Keratinocyte (primary cell): Measurements from ENCODE around the gene HOMER2. TPM values are rescaled to one million over a fixed set of nuclear protein-coding genes. Genes with fewer than 3 reads are reported as not detected.

ENCODE experiments used
- DNase-seq: peaks from one replicate; pipeline ENCODE4 v3.0.0-alpha.2; 2011; ENCODE audit warnings: low read depth, missing footprints, low spot score
- FAIRE-seq: peaks from 2 replicates; lab custom pipeline; 2011; peaks lifted over from hg19 to GRCh38; lab: Jason Lieb, UNC
- H2AFZ ChIP-seq: 2 replicates; pipeline ENCODE4 v1.6.0; 2012; ENCODE audit warnings: low read length, control low read depth, inconsistent platforms; ENCODE audit not compliant: control insufficient read depth
- H3K27ac ChIP-seq: 2 replicates; pipeline ENCODE4 v1.5.1; 2011; ENCODE audit warnings: low read length; ENCODE audit not compliant: control insufficient read depth, insufficient read depth
- H3K27me3 ChIP-seq: 3 replicates; pipeline ENCODE4 v1.6.0; 2011; ENCODE audit warnings: low read length; ENCODE audit not compliant: control insufficient read depth, insufficient read depth; ENCODE audit errors: extremely low read depth
- H3K36me3 ChIP-seq, 2 experiments: 2 replicates in 1 of 2; 3 replicates in 1 of 2; pipeline ENCODE4 v1.5.1; 2011; ENCODE audit warnings: low read length in 2 of 2, mild to moderate bottlenecking in 1 of 2; ENCODE audit not compliant: control insufficient read depth in 2 of 2, insufficient read depth in 2 of 2; ENCODE audit errors: extremely low read depth in 1 of 2
- H3K4me1 ChIP-seq: 3 replicates; pipeline ENCODE4 v1.5.1; 2011; ENCODE audit warnings: low read length; ENCODE audit not compliant: control insufficient read depth, insufficient read depth; ENCODE audit errors: extremely low read depth
- H3K4me2 ChIP-seq: 3 replicates; pipeline ENCODE4 v1.6.0; 2011; ENCODE audit warnings: low read depth, low read length; ENCODE audit not compliant: control insufficient read depth, insufficient read depth; ENCODE audit errors: extremely low read depth
- H3K4me3 ChIP-seq, 3 experiments: fragments of 200-600 bp in 1 of 3; sonication (generic) in 1 of 3; 2 replicates in 2 of 3; 3 replicates in 1 of 3; pipeline ENCODE4 v1.5.1; 2011 to 2016; ENCODE audit warnings: low read length in 3 of 3, mild to moderate bottlenecking in 3 of 3, control low read depth in 2 of 3, inconsistent platforms in 1 of 3, low read depth in 1 of 3, mixed read lengths in 1 of 3, mixed run types in 1 of 3, moderate library complexity in 1 of 3; ENCODE audit not compliant: control insufficient read depth in 2 of 3, insufficient read depth in 2 of 3; ENCODE audit errors: extremely low read depth in 1 of 3
- H3K79me2 ChIP-seq: 2 replicates; pipeline ENCODE4 v1.6.0; 2012; ENCODE audit warnings: low read length; ENCODE audit not compliant: control insufficient read depth, insufficient read depth
- H3K9ac ChIP-seq: 3 replicates; pipeline ENCODE4 v1.6.0; 2011; ENCODE audit warnings: low read length; ENCODE audit not compliant: control insufficient read depth, insufficient read depth; ENCODE audit errors: extremely low read depth
- H3K9me1 ChIP-seq: 3 replicates; pipeline ENCODE4 v1.6.0; 2011; ENCODE audit warnings: low read length; ENCODE audit not compliant: control insufficient read depth, insufficient read depth; ENCODE audit errors: extremely low read depth
- H3K9me3 ChIP-seq: 2 replicates; pipeline ENCODE4 v1.5.1; 2012; ENCODE audit warnings: low read depth, low read length; ENCODE audit not compliant: control insufficient read depth
- H4K20me1 ChIP-seq: 3 replicates; pipeline ENCODE4 v1.6.0; 2011; ENCODE audit warnings: low read length; ENCODE audit not compliant: control insufficient read depth, insufficient read depth; ENCODE audit errors: extremely low read depth
- EZH2 ChIP-seq: IDR thresholded peaks from one replicate; pipeline ENCODE4 v1.6.1; 2012; ENCODE audit warnings: inconsistent platforms, mild to moderate bottlenecking, low read length, moderate library complexity
- dilution Hi-C: fragments of 300-500 bp; cut with MboI; formaldehyde crosslinking; loops from one replicate; pipeline ENCODE4 v1.7.0; 2020; ENCODE audit warnings: low sequenced_read_pairs; ENCODE audit not compliant: extremely low pct_ligation_motif_present
- polyA plus RNA-seq, 5 experiments: library from polyadenylated mRNA; depleted of rRNA in 3 of 5; stranded (reverse) in 3 of 5; stranded (forward) in 1 of 5; unstranded in 1 of 5; fragments of >200 nt; gene quantifications; 1 replicate in 1 of 5; 2 replicates in 3 of 5; 3 replicates in 1 of 5; pipeline versions ENCODE4 v1.2.1 to v1.2.3, GENCODE V29; 2011 to 2012; ENCODE audit warnings: missing spikeins in 2 of 5, low read depth in 1 of 5, low replicate concordance in 1 of 5
- TF ChIP-seq, protein P1 (sequence below), 3 experiments: IDR thresholded peaks in 1 of 3; conservative IDR thresholded peaks in 1 of 3; optimal IDR thresholded peaks in 1 of 3; 2 replicates in 2 of 3; 3 replicates in 1 of 3; pipeline versions ENCODE3 to v1.5.1; 2011; ENCODE audit warnings: low read length in 3 of 3, mild to moderate bottlenecking in 3 of 3, moderate library complexity in 2 of 3, control low read depth in 1 of 3, inconsistent platforms in 1 of 3; ENCODE audit not compliant: insufficient read depth in 2 of 3; ENCODE audit errors: extremely low read depth in 1 of 3

Gene HOMER2
- polyA plus RNA-seq, 1 donor (not counting 4 experiments of a cell fraction or from before 2014, with no cell fraction given): 12.4 TPM

GRCh38 chr15:82914396-82914795, 38.1 kb downstream of the HOMER2 start:
- H3K79me2 ChIP-seq: no peaks in the 10 kb centered on the region
- H2AFZ ChIP-seq: no peak overlapping the region
- no peaks in the 10 kb centered on the region for H3K4me1 ChIP-seq
- H3K9ac ChIP-seq: no peak overlapping the region
- H3K4me3 ChIP-seq: no peak overlapping the region
- no peak overlapping the region for H3K27ac ChIP-seq
- H3K9me1 ChIP-seq: no peaks in the 10 kb centered on the region
- no peak for TF ChIP-seq EZH2
- TF ChIP-seq, protein P1, sequence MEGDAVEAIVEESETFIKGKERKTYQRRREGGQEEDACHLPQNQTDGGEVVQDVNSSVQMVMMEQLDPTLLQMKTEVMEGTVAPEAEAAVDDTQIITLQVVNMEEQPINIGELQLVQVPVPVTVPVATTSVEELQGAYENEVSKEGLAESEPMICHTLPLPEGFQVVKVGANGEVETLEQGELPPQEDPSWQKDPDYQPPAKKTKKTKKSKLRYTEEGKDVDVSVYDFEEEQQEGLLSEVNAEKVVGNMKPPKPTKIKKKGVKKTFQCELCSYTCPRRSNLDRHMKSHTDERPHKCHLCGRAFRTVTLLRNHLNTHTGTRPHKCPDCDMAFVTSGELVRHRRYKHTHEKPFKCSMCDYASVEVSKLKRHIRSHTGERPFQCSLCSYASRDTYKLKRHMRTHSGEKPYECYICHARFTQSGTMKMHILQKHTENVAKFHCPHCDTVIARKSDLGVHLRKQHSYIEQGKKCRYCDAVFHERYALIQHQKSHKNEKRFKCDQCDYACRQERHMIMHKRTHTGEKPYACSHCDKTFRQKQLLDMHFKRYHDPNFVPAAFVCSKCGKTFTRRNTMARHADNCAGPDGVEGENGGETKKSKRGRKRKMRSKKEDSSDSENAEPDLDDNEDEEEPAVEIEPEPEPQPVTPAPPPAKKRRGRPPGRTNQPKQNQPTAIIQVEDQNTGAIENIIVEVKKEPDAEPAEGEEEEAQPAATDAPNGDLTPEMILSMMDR (optimal IDR thresholded peaks at IDR 0.05 in 1 of 3, IDR thresholded peaks at IDR 0.05 in 1 of 3, conservative IDR thresholded peaks at IDR 0.05 in 1 of 3; ENCODE audit: extremely low read depth in 1 of 3, insufficient read depth in 2 of 3, low read length in 3 of 3): no peak
- H3K36me3 ChIP-seq: no peaks in the 10 kb centered on the region
- H3K4me2 ChIP-seq: no peak overlapping the region
- no peaks in the 10 kb centered on the region for H4K20me1 ChIP-seq
- no peak for DNase-seq
- dilution Hi-C loops: no loop called here
- no peaks in the 10 kb centered on the region for H3K9me3 ChIP-seq
- no peaks in the 10 kb centered on the region for H3K27me3 ChIP-seq
- no peak for FAIRE-seq

GRCh38 chr15:82911458-82911857, 41.1 kb downstream of the HOMER2 start:
- H3K4me1 ChIP-seq: no peaks in the 10 kb centered on the region
- DNase-seq (no peak), FAIRE-seq (no peak)
- no peaks in the 10 kb centered on the region for H3K9me1 ChIP-seq
- H3K36me3 ChIP-seq: no peaks in the 10 kb centered on the region
- TF ChIP-seq EZH2: no peak
- TF ChIP-seq, protein P1 (optimal IDR thresholded peaks at IDR 0.05 in 1 of 3, IDR thresholded peaks at IDR 0.05 in 1 of 3, conservative IDR thresholded peaks at IDR 0.05 in 1 of 3; ENCODE audit: extremely low read depth in 1 of 3, insufficient read depth in 2 of 3, low read length in 3 of 3): no peak
- H2AFZ ChIP-seq: no peak overlapping the region
- no peaks in the 10 kb centered on the region for H4K20me1 ChIP-seq
- H3K27me3 ChIP-seq: no peaks in the 10 kb centered on the region
- H3K27ac ChIP-seq: no peak overlapping the region
- H3K4me3 ChIP-seq: no peak overlapping the region
- H3K4me2 ChIP-seq: no peak overlapping the region
- peaks cover 3% of the 10 kb centered on the region for H3K9me3 ChIP-seq
- H3K79me2 ChIP-seq: no peaks in the 10 kb centered on the region
- dilution Hi-C loops: no loop called here
- no peak overlapping the region for H3K9ac ChIP-seq
